ENCODE data around the gene IGFLR1. TPM values are rescaled to one million over a fixed set of nuclear protein-coding genes. Genes with fewer than 3 reads are reported as not detected.

IGFLR1 gene
- total RNA-seq, 6 experiments from 2014 or later, result 16.3 to 58.9 (median 29.3) TPM

- intact Hi-C loops (cut with DNase I), result no loop called here
- Histone ChIP-seq H3K9me3 (no peaks in the 10 kb centered on the region), H3K36me3 (no peaks in the 10 kb centered on the region), H3K27me3 (no peaks in the 10 kb centered on the region), H3K27ac (no peak overlapping the region), H3K4me3 (no peak overlapping the region), H3K4me1 (peaks cover 0 to 9% (median 4%) of the 10 kb centered on the region in 4 donors)
- ATAC-seq (no peak), DNase-seq (no peak)
- TF ChIP-seq POLR2A (IDR thresholded peaks at IDR 0.05) (no peak), CTCF (IDR thresholded peaks at IDR 0.05) (no peak)
- 73% methylated on average over 2 of the region's 2 CpGs for WGBS (ENCODE audit: insufficient coverage, low coverage, low lambda C conversion rate, missing lambda C conversion rate)
Measured at GRCh38 chr19:35713506-35713850, 28.8 kb downstream of the IGFLR1 start.

- H3K36me3 ChIP-seq, result no peaks in the 10 kb centered on the region
- peaks cover 0 to 9% (median 4%) of the 10 kb centered on the region in 4 donors for H3K4me1 ChIP-seq
- no peaks in the 10 kb centered on the region for H3K9me3 ChIP-seq
- no peak overlapping the region for H3K4me3 ChIP-seq
- no peak for TF ChIP-seq CTCF (IDR thresholded peaks at IDR 0.05)
- no peak for TF ChIP-seq POLR2A (IDR thresholded peaks at IDR 0.05)
- DNase-seq (no peak), ATAC-seq (no peak)
- no peaks in the 10 kb centered on the region for H3K27me3 ChIP-seq
- intact Hi-C loops (cut with DNase I), result no loop called here
- no peak overlapping the region for H3K27ac ChIP-seq
- WGBS (ENCODE audit: insufficient coverage, low coverage, low lambda C conversion rate, missing lambda C conversion rate), result 65% methylated on average over 7 of the region's 11 CpGs
Measured at GRCh38 chr19:35712567-35713505, 29.4 kb downstream of the IGFLR1 start.

- Histone ChIP-seq H3K4me1 (peaks cover 0 to 7% (median 3%) of the 10 kb centered on the region in 4 donors), H3K9me3 (no peaks in the 10 kb centered on the region), H3K27ac (no peak overlapping the region), H3K36me3 (no peaks in the 10 kb centered on the region), H3K4me3 (no peak overlapping the region), H3K27me3 (no peaks in the 10 kb centered on the region)
- 57% methylated on average over 8 of the region's 13 CpGs for WGBS (ENCODE audit: insufficient coverage, low coverage, low lambda C conversion rate, missing lambda C conversion rate)
- intact Hi-C loops (cut with DNase I), result no loop called here
- no peak for TF ChIP-seq CTCF (IDR thresholded peaks at IDR 0.05)
- TF ChIP-seq POLR2A (IDR thresholded peaks at IDR 0.05), result no peak
- DNase-seq (no peak), ATAC-seq (no peak)
Measured at GRCh38 chr19:35710784-35711723, 31.2 kb downstream of the IGFLR1 start.

GRCh38 chr19:35708391-35708790 lies 33.9 kb downstream of the IGFLR1 start:
- H3K36me3 ChIP-seq, result no peaks in the 10 kb centered on the region
- H3K4me1 ChIP-seq, result no peaks in the 10 kb centered on the region
- no peak for ATAC-seq
- intact Hi-C loops (cut with DNase I), result no loop called here
- no CpG with 5 or more reads among the region's 1 CpG for WGBS (ENCODE audit: insufficient coverage, low coverage, low lambda C conversion rate, missing lambda C conversion rate)
- DNase-seq, result no peak
- no peak overlapping the region for H3K4me3 ChIP-seq
- no peak overlapping the region for H3K27ac ChIP-seq
- TF ChIP-seq POLR2A (IDR thresholded peaks at IDR 0.05) (no peak), CTCF (IDR thresholded peaks at IDR 0.05) (no peak)
- H3K9me3 ChIP-seq, result no peaks in the 10 kb centered on the region
- no peaks in the 10 kb centered on the region for H3K27me3 ChIP-seq
